HG02870 (cell line): ENCODE results near the gene GOT1.

Experiments used
- ATAC-seq: cut with Tn5 transposase; IDR thresholded peaks from one replicate; pipeline ENCODE4 v1.9.1; 2021; ENCODE audit warnings: mild to moderate bottlenecking, moderate library complexity; ENCODE audit not compliant: unreplicated experiment

GOT1 gene

DNA sequence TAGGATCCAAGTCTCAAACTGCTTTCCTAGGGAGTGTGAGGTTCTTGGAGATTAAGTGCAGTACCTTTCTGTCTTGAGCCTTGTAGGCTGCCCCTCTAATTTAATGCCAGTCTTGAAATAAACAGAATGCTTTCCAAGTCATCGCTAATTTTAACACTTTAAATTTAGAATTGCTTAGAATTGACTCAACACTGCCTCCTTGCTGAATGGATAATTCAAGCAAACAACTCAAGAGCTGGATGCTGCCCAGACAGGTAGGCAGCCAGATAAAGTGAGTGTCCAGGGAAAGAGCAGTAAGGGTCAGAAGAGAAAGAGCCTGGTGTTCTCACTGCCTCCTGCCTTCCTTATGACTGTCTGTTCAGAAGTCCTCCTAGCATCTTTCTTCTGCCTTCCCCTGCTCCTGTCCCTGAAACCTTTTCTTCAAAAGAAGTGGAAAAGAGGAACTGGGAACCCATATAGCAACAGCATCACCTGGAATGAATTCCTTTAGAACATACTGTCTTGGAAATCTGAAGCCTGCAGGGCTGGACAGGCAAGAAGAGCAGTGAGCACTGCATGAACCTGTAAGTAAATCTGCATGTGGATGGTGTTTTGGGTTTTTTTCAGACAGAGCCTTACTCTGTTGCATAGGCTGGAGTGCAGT is 3.1 kb upstream of the GOT1 start:
- no peak for ATAC-seq

GRCh38 chr10:99432881-99433280 is 2.5 kb upstream of the GOT1 start:
- ATAC-seq: no peak

GRCh38 chr10:99432047-99432446 is 1.6 kb upstream of the GOT1 start:
- ATAC-seq: no peak

DNA sequence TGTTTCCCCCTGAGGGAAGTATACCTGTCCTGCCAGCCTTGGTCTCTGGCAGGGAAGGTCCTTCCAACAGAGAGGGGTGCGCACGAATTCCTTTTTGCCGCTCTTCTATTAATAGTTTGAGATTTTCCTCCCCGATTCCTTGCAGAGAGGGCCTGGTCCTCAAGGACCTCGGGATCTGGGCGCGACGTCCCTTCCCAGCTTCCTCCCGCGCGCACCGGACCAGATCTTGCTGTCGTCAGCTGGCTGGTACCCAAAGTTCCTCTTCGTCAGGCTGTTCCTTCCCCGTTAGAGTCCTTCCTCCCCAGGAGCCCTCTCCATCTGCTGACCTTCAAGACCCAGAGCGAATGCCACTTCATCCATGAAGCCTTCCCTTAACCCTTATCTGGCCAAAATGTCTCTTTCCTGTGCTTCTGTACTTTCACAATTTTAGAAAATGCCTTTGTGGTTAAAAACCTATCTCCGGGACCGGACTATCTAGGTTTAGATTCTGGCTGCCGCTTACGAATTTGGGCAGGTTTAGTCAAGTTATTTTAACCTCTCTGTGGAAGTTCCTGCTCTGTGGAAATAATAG is 851 bp upstream of the GOT1 start:
- peak; percentile 2 for ATAC-seq

- ATAC-seq: peak; percentile 10
These were observed 341 bp downstream of the GOT1 start for GRCh38 chr10:99430116-99430450.

- no peak for ATAC-seq
These were observed 818 bp downstream of the GOT1 start for GRCh38 chr10:99429517-99430095.

DNA sequence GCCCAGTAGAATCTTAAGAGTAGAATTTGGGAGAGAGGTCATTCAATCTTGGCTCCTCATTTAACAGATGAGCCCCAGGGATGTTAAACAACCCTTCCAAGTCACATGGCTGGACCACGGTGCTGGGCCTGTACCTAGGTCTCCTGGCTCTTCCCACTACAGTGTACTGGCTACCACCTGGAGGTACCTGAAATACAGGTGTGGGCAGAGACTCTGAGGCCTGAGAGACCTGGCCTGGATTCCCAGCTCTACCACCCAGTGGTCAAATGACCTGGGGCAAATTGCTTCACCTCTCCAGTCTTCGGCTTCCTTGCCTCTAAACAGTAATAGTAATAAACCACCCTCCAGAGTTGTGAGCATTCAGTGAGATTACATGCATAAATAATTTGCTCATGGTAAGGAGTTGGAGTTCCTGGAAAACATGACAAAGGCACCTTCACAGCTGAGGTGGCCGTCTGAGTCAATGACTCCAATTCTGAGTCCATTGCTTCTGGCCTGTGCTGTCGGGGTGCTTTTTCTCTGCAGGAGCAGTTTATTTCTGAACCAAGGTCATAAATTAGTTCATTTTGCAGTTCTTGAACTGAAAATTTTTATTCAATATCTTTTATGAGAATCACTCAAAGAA is 2.7 kb downstream of the GOT1 start:
- no peak for ATAC-seq

DNA sequence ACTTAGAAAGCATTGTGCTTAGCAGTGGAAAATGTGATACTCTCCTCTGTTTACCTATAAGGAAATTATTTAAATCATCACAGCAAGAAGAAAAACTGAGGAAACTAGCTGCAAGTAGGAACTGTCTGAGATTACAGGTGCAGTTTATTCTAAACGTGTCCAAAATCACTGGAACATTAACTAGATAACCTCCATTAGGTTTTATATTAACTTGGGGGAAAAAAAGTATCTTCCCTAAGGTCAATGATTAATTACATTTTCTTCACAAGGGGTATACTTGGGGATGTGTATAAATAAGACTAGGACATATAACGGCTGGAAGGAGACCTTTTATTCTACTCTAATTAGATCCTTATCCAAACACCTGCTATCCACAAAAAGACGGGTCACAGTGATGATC is 3.7 kb downstream of the GOT1 start:
- no peak for ATAC-seq

- ATAC-seq: no peak
These were observed 5.2 kb downstream of the GOT1 start for GRCh38 chr10:99425204-99425603.

DNA sequence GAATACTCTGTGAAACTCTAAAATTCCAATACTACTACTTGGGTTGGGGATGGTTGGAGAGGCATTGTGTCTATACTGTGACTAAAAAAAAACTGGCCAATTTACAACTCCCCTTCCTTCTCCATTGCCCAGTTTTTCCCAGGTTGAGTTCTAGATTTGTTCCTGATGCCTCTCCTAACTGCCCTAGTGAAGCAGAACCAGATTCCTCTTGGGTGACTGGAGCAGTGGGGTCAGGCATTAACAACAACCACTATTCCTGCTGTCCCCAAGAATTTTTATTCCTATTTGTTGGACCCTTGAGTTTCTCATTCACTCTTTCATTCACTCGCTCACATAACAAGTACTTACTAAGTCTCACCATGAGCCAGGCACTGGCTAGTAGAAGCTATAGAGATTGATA is 5.8 kb downstream of the GOT1 start:
- ATAC-seq: no peak

DNA sequence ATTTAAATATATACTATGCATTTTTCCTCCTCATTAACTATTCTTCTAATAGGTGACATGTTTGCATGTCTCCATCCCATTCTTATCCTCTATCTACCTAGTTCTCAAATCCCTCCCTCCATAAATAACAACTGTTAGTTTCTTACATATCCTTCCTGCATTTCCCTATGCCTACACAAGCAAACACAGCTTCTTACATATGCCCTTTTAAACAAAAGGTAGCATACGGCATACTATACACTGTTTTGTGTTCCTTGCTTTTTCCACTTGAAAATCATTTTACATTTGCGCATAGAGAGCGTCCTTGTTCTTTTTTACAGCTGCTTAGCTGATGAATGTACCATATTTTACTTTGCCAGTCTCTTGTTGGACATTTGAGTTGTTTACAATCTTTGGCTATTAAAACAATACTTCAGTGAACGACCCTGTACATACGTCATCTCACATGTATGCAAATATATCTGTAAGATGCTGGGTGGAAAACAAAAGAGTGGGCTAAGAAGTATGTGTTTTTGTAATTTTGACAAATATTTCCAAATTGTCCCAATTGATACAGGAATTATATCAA is 7.8 kb downstream of the GOT1 start:
- ATAC-seq: no peak

DNA sequence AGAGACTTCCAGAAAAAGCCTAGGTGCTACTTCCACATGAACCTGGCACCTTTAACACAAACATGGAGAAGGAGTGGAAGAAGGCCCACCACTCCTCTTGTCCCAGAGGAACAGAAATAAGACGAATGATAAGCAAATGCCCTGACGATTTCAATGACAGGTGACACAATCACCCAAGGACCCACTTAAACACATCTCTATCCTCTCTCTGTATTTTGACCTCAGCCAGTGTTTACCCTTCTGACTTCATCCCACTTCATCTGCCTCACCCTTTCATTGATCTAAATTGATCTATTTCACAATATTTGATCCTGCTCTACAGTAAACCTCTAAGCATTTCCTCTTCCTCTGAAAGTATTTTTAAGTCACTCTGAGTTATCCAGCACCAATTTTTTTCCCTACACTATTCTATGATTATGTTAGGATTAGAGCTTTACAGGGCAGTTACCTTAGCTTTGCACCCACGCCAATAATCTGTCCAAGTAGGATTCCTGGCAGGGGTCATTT is 9.1 kb downstream of the GOT1 start:
- ATAC-seq: no peak

DNA sequence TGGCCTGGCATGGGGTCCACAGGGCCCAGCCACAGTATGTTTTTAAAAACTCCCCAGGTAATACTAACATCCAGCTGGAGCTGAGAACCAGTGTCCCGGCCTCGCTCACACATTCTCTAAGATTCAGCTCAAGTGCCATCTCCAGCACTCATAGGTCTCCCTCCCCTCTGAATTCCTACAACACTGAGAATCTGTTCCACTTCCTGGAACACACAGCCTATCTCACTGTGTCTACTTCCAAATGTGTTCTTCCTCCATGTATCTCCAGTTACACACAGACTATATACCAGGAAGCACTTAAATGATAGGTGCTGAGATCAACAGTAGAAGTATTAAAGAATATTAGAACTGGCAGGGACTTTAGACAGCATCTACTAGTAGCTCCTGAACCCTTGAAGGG is 10.7 kb downstream of the GOT1 start:
- ATAC-seq: no peak

- ATAC-seq: no peak
These were observed 11.4 kb downstream of the GOT1 start for GRCh38 chr10:99418910-99419624.

DNA sequence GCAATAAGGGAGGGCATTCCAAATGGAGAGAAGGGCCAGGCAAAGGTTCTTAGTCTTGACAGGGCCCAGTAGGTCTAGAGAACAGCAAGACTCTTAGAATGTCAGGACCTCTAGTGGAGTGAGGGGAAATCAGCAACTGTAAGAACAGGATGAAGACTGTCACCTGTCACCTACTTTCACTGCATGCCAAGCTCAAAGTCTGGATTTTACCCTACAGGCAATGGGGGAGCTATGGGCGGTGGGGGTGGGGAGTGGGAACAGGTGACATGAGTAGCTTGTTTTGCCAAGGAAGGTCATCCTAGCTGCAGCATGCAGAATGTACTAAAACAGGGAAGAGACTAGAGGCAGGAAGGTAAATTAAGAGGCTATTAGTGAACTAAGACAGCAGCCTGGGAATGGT is 18.3 kb downstream of the GOT1 start:
- no peak for ATAC-seq

- ATAC-seq: no peak
These were observed 18.9 kb downstream of the GOT1 start for GRCh38 chr10:99411546-99411945.

DNA sequence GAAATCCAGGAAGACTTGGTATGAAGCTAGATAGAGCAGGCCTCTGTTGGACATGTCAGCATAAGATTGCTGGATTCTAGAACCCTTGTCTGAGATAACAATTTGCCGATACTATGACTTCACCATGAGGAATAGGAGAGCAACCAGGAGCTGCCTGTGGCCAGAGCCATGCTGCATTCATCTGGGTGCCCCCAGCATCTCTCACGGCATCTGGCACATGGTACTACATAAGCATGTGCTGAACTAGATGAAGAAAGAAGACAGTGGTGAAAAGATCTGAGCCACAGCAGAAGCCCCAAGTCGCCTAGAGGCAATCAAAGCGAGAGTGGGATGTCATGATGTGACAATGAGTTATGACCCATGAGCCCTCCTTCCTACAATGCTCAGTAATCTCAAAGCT is 19.5 kb downstream of the GOT1 start:
- ATAC-seq: no peak

DNA sequence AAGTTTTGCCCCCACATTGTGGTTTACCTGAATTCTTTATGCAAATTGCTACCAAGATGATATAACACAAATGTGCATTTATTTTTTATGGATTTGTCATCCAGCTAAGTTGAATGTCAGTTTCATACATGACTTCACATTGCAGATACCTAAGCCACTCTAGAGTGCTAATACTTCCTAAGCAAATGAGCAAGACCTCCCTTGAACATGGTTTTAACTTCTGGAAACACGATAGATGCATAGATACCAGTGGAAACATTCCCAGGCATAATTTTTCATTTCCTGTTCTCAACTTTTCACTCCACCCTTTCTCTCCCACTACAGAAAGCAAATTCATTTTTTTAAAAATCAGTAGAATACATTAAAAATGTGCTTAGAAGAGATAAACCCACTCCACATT is 20.3 kb downstream of the GOT1 start:
- no peak for ATAC-seq

GRCh38 chr10:99406149-99406548 is 24.3 kb downstream of the GOT1 start:
- ATAC-seq: no peak

DNA sequence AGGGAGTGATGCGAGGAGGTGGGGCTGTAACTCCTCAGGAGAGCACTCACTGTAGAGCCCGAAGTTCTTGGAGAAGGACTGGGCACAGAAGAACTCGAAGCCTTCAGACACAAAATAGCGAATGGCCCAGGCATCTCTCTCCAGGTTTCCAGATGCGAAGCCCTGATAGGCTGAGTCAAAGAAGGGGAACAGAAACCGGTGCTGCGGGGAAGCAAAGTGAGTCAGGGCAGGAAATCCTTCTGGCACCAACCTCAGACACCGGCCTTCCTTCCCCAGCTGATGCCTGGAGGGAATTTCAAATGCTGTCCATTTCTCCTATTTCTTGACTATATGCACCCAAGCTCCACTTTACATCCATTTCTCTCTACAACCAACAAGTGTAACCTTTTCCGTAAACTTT is 26.8 kb downstream of the GOT1 start:
- ATAC-seq: no peak

- no peak for ATAC-seq
These were observed 30.8 kb downstream of the GOT1 start for GRCh38 chr10:99399664-99400063.
